Renal pelvis (tissue), 4 donors: Measurements from ENCODE around the gene SSMEM1. TPM values are rescaled to one million over a fixed set of nuclear protein-coding genes. Genes with fewer than 3 reads are reported as not detected.
"Not testable (repeated sequence)": the region's sequence is repeated elsewhere in the genome, so short reads cannot be mapped to it uniquely, and the experiment has no call there.

ENCODE experiments used
- DNase-seq: peaks from one replicate; pipeline ENCODE4 v3.0.0-alpha.2; 2013
- polyA plus RNA-seq, 3 donors: library from polyadenylated mRNA; unstranded; fragments of 120-200 nt; gene quantifications; one replicate each; pipeline ENCODE4 v1.2.1, GENCODE V29; 2013; ENCODE audit not compliant: insufficient read length in 3 of 3

SSMEM1 gene
- polyA plus RNA-seq, 3 donors, result not detected

DNA sequence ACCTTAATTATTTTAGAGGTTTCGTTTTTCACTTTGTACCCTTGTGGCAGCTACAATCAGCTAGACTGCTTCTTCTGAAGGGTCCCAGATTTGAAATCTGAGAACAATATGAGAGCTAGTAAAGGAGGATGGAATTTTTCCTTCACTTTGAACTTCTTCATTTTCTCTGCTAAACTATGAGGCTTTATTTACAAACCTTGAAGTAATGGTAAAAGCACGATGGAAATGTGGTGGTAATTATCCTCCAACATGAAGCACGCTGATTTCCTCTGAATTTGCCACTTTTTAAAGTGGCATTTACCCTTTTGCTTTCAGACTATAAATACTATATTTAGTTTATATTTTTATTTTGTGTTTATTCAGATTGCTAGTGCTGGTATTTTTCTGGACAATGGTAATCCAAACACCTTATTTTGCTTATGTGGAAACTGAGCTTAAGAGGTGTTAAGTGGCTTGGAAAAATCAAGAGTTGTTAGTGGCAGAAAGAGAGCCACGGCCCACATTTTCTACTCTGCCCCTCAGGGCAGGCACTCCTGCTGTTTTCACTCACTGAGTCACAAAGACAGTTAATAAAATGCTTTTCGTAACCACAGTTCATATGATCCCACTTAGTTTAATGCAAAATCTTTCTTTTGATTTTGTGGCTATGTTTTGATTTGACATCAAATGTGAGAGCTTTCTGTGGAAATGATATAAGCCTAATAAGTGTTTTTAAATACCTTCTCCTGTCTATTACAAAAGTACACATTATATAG lies 2.7 kb downstream of the SSMEM1 start:
- no peak for DNase-seq

DNA sequence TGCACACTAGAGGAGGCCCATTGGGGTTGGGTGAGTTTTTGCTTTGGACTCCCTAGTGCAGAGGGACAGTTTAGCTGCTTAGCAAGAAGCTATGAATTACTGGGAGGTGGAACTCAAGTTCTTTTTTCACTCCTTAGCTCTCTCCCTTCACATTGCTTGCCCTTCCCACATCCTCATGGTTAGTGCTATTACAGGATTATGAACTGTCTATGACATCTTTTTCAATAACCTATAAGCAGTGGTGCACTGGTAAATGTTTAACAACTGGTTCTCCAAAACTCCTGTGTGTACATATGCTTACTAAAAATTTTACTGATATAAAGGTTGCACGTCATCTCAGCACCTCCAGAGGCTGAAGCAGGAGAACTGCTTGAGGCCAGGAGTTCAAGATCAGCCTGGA lies 6.2 kb downstream of the SSMEM1 start:
- DNase-seq, result no peak

DNA sequence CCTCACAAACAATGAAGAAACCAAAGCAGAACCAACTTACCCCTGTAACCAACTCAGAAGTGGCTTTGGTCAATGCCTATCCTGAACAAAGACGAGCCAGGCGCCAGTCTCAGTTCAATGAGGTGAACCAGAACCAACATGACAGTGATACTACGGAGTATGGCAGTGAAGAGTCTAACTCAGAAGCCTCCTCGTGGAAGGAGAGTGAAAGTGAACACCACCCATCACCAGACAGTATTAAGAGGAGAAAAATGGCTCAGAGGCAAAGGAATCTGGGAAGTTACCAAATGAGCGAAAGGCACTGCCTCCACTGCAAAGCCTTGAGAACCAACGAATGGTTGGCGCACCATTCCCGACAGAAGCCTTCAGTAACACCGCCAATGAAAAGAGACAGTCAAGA lies 8.4 kb downstream of the SSMEM1 start:
- no peak for DNase-seq

DNA sequence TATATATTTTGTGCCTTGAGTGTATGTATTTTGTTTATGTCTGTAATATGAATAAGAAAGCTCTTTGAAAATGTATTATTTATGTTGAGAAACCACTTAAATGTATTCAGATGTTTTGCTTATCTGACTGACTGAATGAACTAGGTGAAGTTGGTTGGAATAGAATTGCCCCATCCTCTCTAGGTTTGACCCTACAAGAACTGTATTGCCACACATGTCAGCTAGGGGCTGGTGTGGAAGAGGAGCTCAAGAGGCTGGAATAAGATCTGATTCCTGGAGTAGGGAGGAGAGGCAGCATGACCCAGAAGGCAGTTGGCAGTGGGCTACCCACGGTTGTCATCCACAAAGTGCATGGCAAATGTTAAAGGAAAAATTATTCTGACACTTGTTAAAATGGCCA lies 9.1 kb downstream of the SSMEM1 start:
- DNase-seq, result no peak

DNA sequence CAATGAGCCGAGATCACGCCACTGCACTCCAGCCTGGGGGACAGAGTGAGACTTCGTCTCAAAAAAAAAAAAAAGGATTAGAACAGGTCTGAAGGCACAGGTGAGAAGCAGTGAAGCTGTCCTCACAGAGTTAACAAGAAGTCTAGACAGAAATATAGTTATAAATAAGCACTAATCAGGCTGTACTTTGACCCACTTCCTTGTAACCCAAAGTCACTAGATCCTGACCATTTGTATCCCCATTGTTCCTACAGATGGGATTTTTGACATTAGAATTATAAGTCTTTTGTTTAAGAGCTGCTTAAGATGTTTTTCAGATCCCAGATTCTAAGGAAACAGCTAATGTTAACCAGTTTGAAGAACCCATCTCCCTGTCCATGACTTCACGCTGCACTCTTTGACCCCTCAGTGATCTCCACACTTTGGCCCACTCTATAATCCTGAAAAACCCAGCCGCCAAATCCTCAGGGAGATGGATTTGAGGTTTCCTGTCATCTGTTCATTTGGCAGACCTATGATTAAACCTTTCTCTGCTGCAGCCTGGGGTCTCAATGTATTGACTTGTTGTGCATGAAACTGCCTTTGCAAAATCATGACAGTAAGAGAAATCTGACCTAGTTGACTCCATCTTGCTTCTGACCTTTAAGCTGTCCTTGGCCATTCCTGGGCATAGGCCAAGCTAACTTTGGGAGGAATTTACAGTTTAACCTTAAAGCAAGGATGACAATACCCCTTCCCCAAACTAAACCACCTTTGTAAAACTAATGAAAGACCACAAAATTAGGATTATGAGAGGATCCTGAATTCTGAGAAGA lies 11.4 kb downstream of the SSMEM1 start:
- DNase-seq, result no peak

DNA sequence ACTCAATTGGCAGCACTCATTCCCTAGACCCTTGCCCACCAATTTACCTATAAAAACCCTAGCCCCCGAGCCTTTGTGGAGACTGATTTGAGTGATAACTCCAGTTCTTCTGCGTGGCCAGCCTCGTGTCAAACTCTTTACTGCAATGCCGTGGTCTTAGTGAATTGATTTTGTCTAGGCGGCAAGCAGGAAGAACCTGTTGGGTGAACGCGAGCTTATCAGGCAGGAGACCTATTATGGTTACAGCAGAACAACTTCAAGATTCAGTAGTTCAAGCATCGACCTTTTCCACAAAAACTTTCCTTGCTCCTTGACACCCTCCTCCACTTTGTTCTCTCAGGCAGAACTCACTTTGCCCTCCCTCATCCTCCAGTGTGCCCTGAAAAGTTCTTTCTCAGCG lies 12.2 kb downstream of the SSMEM1 start:
- no peak for DNase-seq

DNA sequence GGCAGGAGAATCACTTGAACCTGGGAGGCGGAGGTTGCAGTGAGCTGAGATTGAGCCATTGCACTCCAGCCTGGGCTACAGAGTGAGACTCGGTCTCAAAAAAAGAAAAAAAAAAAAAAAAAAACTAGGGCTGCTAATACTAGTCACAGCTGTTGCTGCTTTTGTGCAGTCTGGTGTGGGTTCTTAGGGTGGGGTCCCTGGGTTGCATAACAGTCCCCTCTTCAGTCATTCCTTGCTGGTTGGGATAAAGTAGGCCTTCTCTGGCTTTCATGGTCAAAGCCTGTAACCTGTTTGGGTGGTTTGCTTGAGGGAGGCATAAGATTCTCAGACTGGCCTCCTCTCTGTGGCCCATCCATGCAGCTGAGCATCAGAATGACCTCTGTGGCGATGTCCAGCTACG lies 14.1 kb downstream of the SSMEM1 start:
- no peak for DNase-seq

DNA sequence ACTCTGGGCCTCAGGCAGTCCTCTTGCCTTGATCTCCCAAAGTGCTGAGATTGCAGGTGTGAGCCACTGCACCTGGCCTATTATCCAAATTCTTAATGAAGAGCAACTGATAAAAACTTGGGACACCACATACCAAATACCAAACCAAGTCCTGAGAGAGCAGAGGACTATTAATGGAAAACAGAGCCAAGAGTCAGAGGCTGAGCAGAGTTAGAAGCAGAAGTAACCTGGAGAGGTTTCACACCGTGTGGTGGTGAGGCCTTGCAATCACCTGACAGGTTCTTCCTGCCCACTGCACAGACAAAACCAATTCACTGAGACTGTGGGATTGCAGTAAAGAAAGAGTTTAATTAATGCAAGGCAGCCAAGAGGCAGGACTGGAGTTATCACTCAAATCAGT lies 16.0 kb downstream of the SSMEM1 start:
- DNase-seq, result no peak

DNA sequence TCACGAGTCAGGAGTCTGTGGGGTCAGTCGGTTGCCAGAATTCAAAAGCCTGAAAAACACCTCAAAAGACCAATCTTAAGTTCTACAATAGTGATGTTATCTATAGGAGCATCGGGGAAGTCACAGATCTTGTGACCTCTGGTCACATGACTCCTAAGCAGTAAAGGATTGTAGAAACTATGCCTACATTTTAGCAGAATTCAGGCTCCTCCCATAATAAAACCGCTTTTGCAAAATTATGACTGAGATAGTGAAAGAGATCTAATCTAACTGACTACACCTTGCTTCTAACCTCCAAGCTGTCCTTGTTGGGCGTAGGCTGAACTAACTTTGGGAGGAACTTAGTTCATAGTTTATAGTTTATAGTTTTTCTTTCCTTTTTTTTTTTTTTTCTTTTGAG lies 16.6 kb downstream of the SSMEM1 start:
- no peak for DNase-seq

DNA sequence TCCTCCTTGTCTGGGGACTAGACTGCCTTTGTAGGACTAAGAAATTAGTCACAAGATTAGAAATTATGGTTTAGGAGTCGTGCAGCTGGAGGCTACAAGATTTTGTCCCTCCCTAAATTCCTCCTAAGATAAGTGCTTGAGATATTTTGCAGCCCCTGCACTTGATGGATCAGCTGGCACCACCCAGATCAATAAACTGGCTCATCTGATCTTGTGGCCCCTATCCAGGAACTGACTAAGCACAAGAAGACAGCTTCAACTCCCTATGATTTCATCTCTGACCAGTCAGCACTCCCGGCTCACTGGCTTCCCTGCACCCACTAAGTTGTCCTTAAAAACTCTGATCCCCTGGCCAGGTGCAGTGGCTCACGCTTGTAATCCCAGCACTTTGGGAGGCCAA lies 17.3 kb downstream of the SSMEM1 start:
- DNase-seq, result not testable (repeated sequence)

DNA sequence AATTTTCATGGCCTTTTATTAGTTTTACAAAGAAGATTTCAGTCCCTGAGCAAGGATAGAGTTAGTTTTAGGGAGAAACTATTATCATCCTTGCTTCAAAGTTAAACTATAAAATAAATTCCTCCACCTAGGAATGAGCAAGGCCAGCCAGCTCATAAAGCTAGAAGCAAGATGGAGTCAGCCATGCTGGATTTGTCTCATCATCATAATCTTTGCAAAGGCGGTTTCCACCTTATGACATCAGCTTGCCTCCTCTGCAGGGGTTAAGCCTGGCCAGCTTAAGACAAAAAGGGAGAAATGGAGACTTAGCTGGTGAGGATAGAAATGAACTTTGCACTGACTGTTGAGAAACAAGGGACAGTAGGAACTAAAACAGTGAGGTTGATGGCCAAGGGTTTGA lies 18.7 kb downstream of the SSMEM1 start:
- no peak for DNase-seq

DNA sequence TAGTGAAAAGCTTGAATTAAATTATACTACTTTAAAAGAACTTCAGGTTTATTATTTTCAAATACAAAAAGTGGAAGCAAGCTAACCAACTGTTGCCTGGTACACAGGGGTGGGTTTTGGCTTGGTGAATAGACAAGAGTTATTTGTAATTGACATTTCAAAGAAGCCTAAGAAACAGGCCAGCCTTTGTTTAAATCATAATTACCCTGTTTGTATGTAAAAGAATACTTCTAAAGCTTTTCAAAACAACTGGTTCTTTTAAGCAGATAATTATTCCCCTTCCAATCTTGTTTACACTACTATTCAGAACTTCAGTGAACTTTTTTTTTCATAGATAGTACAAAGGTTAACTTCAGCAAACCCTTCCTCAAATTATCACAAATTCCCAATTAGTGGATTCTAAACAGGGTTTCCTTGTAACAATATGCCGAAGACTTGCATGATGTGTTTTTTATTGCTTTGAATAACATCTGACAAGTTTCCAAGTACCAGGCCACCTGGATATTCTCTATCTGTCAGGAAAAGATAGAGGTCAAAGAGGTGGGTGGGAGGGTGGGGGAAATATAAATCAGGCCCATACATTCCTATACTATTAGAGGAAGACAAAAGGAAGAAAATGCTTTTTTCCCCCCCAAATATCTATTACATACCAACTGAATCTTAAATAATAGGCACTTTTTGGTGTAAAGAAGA lies 20.4 kb downstream of the SSMEM1 start:
- no peak for DNase-seq

DNA sequence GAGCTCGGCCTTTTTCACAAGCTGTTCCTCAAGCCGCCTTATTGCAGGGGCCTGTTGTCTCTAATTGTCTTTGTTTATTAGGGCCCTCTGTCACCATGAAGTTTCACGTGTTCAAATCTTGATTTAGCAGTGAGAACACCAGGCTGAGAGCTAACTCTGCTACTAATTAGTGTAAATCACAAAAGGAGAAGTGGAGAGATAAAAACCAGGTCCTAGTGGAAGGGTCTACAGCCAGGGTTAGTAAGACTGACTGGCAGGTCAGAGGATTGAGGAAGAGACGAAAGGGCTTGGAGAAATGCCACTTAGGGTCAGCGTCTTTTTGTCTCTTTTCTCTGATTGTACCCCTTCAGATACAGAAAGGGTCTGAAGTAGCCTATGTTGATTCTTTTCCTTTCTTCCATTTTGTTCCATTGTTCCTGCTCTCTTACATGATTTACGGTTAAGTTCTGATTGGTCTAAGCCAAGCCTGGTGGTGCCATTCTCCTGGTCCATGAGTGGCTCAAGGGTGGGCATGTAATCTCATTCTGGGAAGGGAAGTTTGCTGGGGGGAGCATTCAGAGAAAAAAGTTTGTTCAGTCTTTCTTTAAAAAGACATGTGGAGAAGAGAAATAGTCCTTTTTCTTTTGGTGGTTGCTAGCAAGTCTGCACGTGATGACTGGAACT lies 21.3 kb downstream of the SSMEM1 start:
- no peak for DNase-seq

DNA sequence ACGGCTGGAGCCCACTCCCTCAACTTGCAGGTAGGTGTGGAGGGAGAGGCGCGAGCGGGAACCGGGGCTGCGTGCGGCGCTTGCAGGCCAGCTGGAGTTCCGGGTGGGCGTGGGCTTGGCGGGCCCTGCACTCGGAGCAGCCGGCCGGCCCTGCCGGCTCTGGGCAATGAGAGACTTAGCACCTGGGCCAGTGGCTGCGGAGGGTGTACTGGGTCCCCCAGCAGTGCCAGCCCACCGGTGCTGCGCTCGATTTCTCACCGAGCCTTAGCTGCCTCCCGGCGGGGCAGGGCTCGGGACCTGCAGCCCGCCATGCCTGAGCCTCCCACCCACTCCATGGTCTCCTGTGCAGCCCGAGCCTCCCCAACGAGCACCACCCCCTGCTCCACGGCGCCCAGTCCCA lies 22.3 kb downstream of the SSMEM1 start:
- not testable (repeated sequence) for DNase-seq

DNA sequence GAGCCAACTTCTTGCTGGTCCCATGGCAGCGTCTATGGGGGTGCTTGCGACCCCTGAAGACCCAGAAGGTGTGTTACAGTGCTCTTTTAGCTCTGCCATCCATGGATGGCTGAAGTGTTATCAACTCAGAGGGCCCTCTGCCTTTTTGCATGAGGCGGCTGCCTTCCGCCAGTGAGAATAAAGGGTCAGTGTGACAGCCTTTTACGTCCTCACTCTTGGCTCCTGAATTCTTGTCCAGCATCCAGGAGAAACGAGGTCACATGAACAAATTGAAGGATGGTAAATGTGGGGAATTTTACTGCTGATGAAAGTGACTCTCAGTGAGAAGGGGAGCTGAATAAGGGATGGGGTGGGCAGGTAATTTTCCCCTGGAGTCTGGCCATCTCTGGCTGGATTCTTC lies 24.1 kb downstream of the SSMEM1 start:
- no peak for DNase-seq

DNA sequence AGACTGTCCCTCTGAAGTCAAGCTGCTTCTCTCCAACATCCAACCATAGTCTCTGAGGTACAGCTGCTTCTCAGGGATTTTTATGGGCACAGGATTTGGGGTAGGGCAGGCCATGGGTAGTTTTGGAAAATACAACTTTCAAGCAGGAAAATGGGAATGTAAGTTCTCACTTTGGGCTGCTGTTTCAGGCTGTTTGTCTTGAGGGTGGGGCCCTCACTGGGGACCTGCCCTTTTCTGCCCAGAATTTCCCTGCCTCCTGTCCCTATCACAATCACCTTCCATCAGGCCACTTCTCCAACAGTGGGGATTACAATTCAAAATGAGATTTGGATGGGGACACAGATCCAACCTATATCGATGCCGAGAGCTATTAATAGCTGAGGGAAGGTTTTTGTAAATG lies 24.5 kb downstream of the SSMEM1 start:
- no peak for DNase-seq

DNA sequence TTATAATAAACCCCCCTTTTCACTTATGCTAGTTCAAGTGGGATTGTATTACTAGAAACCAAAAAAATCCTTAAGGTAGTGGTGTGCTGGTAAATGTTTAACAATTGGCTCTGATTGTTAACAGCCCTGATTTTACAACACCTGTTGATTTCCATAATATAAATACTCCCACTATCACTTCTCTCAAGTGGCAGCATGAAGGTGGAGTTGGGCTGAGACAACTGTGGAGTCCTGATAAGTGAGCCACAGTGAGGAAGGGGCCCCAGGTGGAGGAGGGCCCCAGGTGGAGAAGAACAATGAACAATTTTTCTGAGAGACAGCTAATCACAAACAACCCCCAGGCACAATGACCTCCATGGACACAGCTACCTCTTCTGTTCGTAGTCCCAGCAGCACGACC lies 26.4 kb downstream of the SSMEM1 start:
- no peak for DNase-seq

DNA sequence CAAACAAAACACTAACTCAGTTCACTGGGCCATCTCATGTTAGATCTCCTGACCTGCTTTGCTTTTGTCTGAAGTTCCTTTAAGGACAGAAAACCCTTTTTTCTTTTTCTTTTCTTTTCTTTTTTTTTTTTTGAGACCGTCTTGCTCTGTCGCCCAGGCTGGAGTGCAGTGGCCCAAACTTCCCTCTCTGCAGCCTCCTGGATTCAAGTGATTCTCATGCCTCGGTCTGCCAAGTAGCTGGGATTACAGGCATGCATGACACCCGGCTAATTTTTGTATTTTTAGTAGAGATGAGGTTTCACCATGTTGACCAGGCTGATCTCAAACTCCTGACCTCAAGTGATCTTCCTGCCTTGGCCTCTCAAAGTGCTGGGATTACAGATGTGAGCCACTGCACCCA lies 28.7 kb downstream of the SSMEM1 start:
- DNase-seq, result not testable (repeated sequence)

DNA sequence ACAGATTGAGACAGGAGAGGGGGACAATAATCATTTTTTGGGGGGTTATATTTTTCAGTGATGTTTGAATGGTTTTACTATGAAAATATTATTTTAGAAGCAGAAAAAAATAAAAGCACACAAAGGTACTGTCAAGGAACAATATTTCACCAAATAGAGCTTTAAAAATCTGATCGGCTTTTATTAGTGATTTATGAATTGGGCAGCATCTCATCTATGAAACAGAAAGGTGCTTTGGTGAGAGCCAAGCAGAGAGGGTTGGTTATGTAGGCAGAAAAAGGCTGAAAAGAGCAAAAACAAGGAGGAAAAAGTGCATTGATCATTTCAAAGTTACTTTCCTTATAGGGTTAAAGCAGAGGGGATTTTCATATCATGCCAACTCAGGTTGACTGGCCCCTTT lies 32.6 kb downstream of the SSMEM1 start:
- no peak for DNase-seq

DNA sequence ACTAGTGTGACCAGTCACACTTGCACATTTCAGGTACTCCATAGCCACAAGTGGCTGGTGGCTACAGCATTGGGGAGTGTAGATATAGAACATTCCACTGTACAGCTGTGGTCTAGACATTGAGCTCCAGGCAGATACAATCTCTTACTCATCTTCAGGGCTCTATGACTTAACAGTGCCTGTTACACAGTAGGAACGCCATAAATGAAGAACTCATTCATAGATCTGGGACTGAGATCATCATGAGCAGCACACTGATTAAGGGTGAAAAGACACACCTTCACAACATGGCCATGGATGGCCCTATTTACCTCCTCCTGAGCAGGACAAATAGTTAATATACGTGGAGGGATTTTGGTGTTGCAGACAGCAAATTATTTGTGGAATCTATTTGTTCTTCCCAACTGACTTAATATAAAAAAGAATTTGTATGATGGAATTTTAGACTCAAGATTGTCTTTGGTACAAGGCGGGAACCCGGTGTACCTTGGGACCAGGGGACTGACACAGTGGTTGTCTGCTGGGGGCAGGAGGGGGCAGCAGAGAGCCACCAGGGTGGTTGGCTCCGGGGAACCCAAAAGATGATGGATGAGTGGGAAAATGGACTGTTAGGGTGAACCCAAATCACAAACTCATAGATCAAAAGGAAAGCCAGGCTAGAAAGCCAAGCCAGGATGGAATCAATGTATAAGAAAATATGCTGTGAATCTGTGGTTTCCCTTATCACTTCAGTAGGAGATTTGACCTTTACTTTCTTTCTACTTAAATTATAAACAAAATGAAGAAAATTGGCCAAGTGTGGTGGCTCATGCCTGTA lies 34.7 kb downstream of the SSMEM1 start:
- no peak for DNase-seq

DNA sequence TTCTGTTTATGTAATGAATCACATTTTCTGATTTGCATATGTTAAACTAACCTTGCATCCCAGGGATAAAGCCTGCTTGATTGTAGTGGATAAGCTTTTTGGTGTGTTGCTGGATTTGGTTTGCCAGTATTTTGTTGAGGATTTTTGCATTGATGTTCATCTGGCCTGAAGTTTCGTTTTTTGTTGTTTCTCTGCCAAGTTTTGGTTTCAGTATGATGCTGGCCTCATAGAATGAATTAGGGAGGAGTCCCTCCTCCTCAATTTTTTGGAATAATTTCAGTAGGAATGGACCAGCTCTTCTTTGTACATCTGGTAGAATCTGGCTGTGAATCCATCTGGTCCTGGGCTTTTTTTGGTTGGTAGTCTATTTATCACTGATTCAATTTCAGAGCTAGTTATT lies 35.8 kb downstream of the SSMEM1 start:
- DNase-seq, result not testable (repeated sequence)
